ENCODE measurements around the gene ARHGAP15.

Gene ARHGAP15

DNA sequence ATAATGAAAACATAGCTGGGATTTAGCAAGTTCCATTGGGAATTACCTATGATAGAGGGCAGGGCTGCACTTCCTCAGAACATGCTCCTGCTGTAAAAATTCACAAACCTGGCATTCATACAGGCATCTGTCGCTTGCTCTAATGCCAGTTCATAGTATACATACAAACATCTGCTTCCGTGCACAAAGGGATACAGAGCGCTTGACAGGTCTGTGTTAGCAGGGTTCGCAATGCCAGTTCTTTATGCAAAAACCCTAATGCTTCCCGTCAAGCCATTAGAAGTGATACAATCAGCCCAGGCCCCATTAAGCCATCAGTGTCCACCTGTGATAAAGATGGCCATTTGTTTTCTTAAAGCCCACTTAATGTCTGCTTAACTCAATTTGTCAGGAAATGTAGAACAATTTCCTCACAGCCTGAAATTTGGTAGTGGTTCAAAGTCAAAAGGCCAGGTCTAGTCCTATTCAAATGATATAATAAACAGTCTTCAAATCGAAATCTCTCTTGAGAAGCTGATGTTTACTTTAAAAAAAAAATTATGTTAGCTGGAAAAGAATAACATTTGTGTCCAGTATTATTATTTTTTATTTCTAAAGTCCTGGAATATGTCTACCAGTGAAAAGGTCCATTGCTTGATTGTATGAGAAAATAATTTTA is 556.3 kb downstream of the ARHGAP15 start:
- TF ChIP-seq, protein P1, sequence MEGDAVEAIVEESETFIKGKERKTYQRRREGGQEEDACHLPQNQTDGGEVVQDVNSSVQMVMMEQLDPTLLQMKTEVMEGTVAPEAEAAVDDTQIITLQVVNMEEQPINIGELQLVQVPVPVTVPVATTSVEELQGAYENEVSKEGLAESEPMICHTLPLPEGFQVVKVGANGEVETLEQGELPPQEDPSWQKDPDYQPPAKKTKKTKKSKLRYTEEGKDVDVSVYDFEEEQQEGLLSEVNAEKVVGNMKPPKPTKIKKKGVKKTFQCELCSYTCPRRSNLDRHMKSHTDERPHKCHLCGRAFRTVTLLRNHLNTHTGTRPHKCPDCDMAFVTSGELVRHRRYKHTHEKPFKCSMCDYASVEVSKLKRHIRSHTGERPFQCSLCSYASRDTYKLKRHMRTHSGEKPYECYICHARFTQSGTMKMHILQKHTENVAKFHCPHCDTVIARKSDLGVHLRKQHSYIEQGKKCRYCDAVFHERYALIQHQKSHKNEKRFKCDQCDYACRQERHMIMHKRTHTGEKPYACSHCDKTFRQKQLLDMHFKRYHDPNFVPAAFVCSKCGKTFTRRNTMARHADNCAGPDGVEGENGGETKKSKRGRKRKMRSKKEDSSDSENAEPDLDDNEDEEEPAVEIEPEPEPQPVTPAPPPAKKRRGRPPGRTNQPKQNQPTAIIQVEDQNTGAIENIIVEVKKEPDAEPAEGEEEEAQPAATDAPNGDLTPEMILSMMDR (conservative IDR thresholded peaks at IDR 0.05), result no peak
- H3K27ac ChIP-seq, result no peak overlapping the region

DNA sequence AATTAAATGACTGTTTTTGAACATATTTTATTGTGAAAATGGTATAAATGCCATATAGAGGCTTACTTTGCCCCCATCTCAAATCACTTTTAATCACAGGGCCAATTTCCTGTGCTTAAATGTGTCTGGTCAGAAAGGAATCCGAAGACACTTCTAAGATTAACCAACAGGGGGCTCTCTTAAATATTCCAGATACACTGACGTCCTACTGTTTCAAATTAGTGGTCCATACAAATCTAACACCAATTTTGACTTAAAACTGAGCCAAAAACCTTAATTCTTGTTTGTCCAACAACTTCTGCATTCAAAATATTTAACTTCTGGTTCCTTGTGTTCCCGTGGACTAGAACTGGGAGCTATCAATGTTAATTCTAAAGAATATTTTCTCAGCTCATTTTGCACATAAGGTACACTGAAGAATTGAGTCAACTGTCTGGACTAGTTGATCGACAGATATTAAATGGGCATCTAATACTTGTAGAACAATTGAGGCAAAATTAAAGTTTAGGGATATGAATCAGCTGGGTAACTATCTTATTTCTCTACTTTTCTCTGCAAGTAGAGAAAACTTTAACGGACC is 557.5 kb downstream of the ARHGAP15 start:
- TF ChIP-seq, protein P1 (conservative IDR thresholded peaks at IDR 0.05), result peak; percentile 72
- H3K27ac ChIP-seq, result no peak overlapping the region

DNA sequence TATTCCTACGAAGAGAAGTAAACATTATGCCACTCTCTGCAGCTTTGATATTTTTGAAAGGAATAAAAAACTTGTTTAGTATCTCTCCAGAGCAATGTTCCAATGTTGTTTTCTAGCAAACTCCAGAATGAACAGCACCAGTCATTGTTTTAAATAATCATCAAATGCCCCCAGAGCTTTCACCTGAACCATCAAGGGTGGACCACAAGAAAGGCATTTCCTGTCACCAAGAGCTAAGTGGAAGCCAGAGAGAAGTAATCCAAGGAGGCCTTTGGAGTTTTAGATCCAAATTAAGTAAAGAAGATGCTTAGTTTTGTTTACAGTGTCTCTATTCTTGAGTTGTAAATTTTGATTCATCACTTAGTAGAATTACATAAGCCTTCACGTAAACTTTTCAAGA is 559.0 kb downstream of the ARHGAP15 start:
- no peak overlapping the region for H3K27ac ChIP-seq
- TF ChIP-seq, protein P1 (conservative IDR thresholded peaks at IDR 0.05), result no peak

DNA sequence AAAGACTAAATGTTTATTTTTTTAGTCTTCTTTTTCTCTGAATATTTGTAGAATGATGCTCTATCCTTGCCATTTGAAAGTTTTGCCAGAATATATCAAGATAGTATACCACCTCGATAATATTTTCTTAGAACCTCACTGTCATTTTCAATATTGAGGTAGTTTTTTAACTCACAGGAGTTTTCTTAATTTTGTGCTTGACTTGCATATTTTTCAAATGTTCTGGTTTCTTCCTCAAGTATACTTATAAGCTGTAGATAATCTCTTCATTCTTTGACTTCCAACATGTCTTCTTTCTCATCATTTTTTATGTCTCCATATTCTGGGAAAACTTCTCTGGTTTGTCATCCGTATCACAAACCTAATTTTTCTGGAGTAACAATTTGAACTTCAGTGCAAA is 559.6 kb downstream of the ARHGAP15 start:
- TF ChIP-seq, protein P1 (conservative IDR thresholded peaks at IDR 0.05), result no peak
- no peak overlapping the region for H3K27ac ChIP-seq

DNA sequence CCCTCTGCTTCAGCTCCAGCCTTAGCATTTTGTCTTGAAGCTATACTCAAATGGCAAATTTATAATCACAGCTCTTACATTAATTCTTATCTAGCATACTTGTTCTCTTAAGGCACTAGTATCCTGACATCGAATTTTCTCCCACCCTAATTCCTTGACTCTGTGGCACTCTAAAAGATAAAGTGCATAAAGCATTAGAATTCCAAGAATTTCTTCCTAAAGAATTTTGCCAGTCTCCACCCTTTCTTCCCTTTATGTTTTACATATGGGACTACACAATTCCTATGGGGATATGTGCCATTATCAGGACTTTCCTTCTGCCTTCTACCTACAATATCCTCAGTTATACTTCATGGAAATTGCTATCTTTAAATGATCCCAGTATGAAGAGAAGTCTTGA is 560.3 kb downstream of the ARHGAP15 start:
- no peak overlapping the region for H3K27ac ChIP-seq
- TF ChIP-seq, protein P1 (conservative IDR thresholded peaks at IDR 0.05), result no peak

DNA sequence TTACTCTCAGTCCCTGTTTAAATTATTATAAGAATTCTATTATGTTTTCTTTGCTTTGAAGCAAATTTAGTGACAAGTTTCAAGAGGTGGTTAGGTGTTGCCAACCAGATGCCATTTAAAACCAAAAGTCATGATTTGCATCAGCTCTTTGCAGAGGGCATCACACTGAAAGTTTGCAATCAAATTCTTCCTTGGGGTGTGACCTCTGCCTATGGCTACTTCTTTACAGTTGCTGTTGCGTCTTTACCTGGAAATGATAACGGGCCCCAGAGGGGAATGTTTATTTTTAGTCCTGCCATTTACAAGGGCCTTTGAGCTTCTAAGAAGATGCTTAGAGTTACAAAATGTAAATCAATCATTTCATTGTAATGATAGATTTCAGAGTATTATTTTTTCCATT is 561.0 kb downstream of the ARHGAP15 start:
- TF ChIP-seq, protein P1 (conservative IDR thresholded peaks at IDR 0.05), result no peak
- no peak overlapping the region for H3K27ac ChIP-seq

DNA sequence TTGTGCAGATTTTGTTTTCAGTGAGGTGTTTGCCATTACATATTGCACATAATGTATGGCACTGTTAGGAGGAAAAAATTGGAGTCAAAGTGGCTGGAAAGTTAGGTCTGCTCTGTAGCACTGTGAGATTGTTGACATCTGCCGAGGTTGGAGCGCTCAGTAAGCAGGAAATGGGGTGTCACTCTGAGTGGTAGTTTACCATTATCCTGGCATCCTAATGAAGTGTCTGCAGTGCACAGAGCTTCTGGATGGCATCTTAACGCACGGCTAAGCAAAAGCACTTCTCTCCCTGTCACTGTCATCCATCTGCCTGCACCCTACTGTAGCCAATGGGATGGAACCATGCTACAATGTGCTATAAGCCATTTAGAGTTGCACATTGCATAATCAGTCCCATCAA is 561.9 kb downstream of the ARHGAP15 start:
- TF ChIP-seq, protein P1 (conservative IDR thresholded peaks at IDR 0.05), result no peak
- H3K27ac ChIP-seq, result no peak overlapping the region
